ENCODE data around the gene SLC6A16. TPM values are rescaled to one million over a fixed set of nuclear protein-coding genes. Genes with fewer than 3 reads are reported as not detected.

Gene SLC6A16
- total RNA-seq, 1 experiment from 2014 or later: 0.40 TPM

DNA sequence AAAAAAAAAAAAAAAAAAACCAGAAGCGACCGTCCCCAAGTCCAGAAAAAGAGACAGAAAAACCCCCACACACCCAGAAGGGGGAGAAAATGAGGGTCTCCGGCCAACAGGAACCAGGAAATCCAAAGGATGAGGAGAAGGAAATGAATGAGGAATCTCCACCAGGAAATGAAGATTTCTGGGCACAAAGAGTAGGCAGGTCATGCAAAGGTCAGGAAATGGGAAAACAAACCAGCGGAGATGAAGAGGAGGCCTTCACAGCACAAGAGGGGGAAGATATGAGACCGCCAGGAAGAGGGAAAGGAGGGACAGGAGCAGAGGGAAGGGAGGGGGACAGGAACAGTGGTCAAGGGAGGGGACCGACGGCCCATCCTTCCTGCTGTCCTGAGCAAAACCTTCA, 31.4 kb upstream of the SLC6A16 start:
- Histone ChIP-seq H3K27ac (no peak overlapping the region), H3K27me3 (no peaks in the 10 kb centered on the region), H3K4me3 (no peak overlapping the region), H3K9me3 (replicated peaks) (no peaks in the 10 kb centered on the region), H3K36me3 (peaks cover 45% of the 10 kb centered on the region), H3K4me1 (no peaks in the 10 kb centered on the region)
- DNase-seq: no peak

DNA sequence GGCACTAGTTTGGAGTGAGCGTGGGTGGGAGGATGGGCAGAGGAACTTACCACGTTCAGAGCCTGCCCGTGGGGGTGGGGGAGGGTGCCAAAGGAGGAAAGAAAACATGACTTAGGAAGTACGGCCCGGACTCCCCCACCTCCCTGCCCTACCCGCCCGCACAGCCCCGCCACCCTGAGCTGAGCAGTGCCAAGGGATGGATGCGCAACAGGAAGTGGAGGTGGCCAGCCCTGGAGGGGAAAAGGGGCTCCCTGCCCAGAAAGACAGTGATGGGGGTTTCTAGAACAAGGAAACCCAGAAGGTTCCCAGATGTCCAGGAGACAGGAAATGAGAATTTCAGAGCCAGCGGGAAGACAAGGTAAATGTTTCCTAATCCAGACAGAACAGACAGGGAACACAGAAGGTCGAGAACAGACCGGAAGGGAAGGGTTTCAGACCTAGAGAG, 30.9 kb upstream of the SLC6A16 start:
- no peaks in the 10 kb centered on the region for H3K9me3 ChIP-seq (replicated peaks)
- peaks cover 50% of the 10 kb centered on the region for H3K36me3 ChIP-seq
- no peak overlapping the region for H3K27ac ChIP-seq
- DNase-seq: no peak
- no peaks in the 10 kb centered on the region for H3K27me3 ChIP-seq
- H3K4me1 ChIP-seq: no peaks in the 10 kb centered on the region
- H3K4me3 ChIP-seq: no peak overlapping the region

DNA sequence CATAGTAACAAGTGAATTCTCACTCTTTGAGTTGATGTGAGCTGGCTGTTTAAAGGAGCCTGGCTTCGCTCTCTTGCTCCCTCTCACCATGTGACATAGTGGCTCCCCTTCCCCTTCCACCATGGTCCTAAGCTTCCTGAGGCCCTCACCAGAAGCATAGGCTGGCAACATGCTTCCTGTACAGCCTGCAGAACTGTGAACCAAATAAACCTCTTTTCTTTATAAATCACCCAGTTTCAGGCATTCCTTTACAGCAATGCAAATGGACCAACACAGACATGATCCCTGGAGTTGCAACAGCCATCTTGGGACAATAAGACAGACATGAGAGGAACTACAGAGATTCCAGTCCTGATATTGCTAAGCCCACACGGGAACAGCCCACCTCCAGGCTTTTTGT, 24.6 kb upstream of the SLC6A16 start:
- Histone ChIP-seq H3K27me3 (no peaks in the 10 kb centered on the region), H3K4me1 (no peaks in the 10 kb centered on the region), H3K4me3 (no peak overlapping the region), H3K9me3 (replicated peaks) (no peaks in the 10 kb centered on the region), H3K36me3 (peaks cover 74% of the 10 kb centered on the region), H3K27ac (no peak overlapping the region)
- no peak for DNase-seq

DNA sequence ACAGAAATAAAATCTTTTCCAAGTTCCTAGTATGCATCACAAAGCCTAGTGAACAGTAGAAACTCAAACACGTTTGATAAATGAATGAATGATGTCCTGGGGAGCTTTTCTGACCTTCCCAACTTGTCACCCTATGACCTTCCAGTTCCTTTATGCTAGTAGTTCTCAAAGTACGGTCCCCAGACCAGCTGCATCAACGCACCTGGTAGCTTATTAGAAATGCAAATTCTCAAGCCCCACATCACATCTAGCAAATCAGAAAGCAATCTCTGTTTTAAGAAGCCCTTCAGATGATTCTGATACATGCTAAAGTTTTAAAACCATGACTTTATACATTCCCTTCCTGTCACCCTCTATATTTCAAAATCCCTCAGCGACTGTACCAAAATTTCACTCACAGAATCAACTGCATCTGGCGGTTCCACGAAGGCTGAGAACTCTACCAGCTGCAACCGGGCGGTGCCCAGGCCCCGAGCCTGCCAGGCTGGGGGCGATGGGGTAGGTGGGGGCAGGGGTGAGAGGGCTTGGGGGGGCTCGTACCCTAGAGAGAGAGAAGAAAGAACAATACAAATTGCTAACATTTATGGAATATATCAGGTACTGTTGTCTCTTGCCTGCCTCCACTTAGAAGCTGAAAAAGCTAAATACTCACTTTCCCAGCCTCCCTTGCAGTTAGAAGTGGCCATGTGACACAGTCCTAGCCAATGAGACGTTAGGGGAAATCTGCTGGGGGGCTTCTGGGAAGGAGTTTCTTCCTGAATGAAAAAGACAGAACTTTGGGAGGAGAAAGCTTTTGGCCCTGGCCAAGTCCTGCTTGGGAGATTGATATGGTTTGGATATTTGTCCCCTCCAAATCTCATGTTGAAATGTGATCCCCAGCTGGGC, 23.6 kb upstream of the SLC6A16 start:
- Histone ChIP-seq H3K36me3 (peaks cover 78% of the 10 kb centered on the region), H3K27me3 (no peaks in the 10 kb centered on the region), H3K4me3 (no peak overlapping the region), H3K9me3 (replicated peaks) (no peaks in the 10 kb centered on the region), H3K27ac (no peak overlapping the region), H3K4me1 (no peaks in the 10 kb centered on the region)
- no peak for DNase-seq

DNA sequence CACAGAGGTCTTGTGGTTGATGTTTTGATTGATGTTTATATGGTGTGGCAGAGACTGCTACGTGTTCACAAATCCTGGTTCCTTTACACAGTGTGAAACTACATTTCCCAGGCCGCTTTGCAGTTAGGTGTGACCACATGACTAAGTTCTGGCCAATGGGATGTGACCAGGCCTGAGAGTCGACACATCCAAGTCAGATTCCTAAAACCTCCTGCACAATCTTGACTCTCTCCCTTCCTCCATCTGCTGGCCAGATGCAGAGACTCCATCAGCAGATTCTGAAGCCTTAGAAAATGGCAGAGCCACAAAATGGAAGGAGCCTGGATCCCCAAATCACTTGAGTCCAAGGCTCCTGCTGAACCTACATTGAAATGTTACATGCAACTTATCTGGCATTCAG, 22.8 kb upstream of the SLC6A16 start:
- Histone ChIP-seq H3K4me3 (no peak overlapping the region), H3K9me3 (replicated peaks) (no peaks in the 10 kb centered on the region), H3K27me3 (no peaks in the 10 kb centered on the region), H3K27ac (no peak overlapping the region), H3K36me3 (peaks cover 82% of the 10 kb centered on the region), H3K4me1 (no peaks in the 10 kb centered on the region)
- DNase-seq: peak; percentile 37 to 57

DNA sequence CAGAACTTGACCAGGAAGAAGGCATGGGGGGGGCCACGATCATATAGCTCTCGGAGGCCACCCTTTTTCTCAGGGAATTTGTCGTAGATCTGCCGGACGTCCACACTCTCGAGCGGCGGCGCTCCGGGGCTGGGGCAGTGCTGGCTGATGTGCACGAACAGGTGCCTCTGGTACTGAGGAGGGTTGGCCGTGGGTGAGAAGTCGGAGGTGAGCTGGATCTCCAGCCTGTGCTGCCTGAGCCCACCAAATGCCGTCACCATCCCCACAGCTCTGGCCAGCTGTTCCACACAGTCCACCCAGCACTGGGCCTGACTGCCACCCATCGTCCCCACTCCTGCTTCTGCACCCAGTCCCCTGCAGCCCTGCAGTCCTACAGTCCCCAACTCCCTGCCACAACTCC, 22.2 kb upstream of the SLC6A16 start:
- Histone ChIP-seq H3K27ac (no peak overlapping the region), H3K36me3 (peaks cover 89% of the 10 kb centered on the region), H3K27me3 (no peaks in the 10 kb centered on the region), H3K4me3 (no peak overlapping the region), H3K4me1 (no peaks in the 10 kb centered on the region), H3K9me3 (replicated peaks) (no peaks in the 10 kb centered on the region)
- DNase-seq: no peak

DNA sequence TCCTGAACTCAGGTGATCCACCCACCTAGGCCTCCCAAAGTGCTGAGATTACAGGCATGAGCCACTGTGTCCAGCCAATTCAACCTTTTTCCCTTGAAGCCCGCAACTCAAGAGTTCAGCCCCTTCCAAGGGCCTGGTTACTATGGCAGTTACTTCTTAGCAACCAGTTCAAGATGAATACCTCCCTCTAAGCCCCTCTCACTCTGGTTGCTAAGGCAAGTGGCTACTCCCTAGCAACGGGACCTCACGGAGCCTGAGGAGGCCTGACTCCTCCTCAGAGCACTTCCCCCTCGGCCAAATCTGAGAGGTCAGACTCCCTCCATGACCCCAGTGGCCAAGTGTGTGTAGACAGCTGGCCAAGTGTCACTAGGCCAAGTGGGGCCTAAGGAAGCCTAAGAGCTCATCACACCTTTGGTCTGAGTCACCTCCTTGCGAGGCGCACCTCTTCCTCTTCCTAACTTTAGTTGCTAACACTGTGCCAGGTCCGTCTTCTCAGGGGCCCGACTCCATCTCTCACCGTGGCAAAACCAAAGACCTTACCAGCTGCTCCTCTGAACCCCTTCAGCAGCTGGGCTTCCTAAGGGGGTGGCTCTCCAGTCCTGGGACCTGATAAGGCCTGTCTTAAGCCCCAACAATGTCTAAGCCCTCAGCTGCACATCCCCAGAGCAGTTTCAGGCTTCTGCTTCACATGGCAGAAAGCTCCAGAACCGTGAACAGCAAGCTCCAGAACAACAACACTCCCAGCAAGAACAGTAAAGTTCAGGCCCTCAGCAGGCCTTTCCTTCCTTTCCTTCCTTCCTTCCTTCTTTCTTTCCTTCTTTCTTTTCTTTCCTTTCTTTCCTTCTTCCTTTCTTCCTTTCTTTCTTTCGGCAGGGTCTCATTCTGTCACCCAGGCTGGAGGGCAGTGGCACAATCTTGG, 19.8 kb upstream of the SLC6A16 start:
- no peak for DNase-seq
- no peaks in the 10 kb centered on the region for H3K27me3 ChIP-seq
- no peak overlapping the region for H3K4me3 ChIP-seq
- H3K4me1 ChIP-seq: no peaks in the 10 kb centered on the region
- no peak overlapping the region for H3K27ac ChIP-seq
- peaks cover 86% of the 10 kb centered on the region for H3K36me3 ChIP-seq
- no peaks in the 10 kb centered on the region for H3K9me3 ChIP-seq (replicated peaks)

DNA sequence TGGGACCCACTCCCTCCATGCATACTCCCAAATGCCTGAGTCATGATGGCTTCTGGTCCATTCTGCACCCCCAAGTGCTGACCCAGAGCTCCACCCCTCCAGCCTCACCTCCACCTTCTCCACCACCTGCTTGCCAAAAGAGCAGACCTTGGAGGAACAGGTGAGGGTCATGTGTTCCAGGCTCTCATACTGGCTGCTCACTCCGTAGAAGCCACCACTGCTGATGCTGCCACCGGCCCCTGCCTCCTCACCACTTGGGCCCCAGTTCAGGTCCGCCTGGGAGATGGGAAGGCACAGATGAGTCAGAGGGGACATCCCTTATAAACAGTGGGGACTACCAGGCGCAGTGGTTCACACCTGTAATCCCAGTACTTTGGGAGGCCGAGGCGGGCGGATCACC, 18.1 kb upstream of the SLC6A16 start:
- peaks cover 73% of the 10 kb centered on the region for H3K36me3 ChIP-seq
- H3K27me3 ChIP-seq: no peaks in the 10 kb centered on the region
- H3K27ac ChIP-seq: no peak overlapping the region
- H3K4me3 ChIP-seq: no peak overlapping the region
- DNase-seq: no peak
- no peaks in the 10 kb centered on the region for H3K4me1 ChIP-seq
- no peaks in the 10 kb centered on the region for H3K9me3 ChIP-seq (replicated peaks)

DNA sequence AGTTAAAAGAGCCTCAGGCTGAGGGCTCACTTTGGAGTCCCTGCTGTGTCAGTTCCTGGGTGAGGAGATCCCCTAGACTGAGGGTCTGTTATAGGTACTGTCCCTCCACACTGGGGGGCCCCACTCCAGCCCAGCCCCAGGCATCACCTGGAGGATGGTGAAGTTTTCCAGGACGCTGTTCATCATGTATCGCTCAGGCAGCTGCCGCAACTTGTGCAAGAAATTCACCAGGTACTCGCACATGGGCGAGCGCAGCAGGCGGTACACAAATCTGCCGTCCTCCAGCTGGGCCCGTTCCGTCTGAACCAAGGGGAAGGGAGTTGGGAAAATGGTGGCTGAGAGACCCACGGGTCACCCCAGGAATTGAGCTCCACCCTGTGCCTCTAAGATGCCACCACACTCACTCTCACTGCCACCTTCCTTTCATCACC, 17.3 kb upstream of the SLC6A16 start:
- DNase-seq: no peak
- H3K36me3 ChIP-seq: peaks cover 64% of the 10 kb centered on the region

DNA sequence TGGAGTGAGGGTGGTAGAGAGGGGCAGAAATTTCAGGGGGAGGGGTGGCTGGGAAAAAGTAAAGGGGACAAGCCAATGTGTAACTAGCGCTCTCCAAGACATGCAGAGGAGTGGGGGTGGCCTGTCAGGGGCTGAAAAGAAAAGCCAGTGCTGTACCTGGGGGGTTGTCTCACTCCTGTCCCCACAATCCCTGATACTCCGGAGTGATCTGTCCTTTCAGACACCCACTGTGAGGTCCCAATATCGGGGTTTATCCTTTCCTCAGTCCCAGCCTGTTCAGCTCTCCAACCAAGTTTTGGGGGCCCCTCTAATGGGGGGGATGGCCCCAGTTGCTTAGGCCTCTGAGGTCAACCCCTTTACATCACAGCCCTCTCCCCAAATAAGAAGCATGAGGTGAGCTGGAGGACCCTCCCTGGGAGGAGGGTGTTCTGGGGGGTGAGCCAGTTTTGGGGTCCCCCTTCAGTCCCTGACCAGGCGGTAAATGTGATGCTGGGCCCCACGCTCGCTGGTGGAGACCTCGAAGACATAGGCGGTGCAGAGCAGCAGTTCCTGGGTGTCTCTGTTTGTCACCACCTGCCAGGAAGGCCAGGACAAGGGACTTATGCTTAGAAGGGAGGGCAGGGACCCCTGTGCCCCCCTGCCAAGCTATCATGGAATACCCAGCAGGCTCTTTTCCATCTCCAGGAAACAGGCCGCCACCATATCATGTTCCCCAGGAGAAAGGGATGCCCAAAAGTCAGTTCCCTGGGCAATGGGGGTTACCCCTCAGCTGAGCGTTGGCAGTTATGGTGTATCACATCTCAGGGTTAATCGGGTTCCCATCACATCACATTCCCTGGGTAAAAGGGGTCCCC, 16.1 kb upstream of the SLC6A16 start:
- no peaks in the 10 kb centered on the region for H3K9me3 ChIP-seq (replicated peaks)
- no peak overlapping the region for H3K27ac ChIP-seq
- H3K36me3 ChIP-seq: peaks cover 52% of the 10 kb centered on the region
- H3K4me1 ChIP-seq: no peaks in the 10 kb centered on the region
- H3K4me3 ChIP-seq: no peak overlapping the region
- no peak for DNase-seq
- H3K27me3 ChIP-seq: no peaks in the 10 kb centered on the region

More for the DNA sequence above, 17.3 kb upstream of the SLC6A16 start:
- Histone ChIP-seq H3K4me3 (no peak overlapping the region), H3K27me3 (no peaks in the 10 kb centered on the region), H3K27ac (no peak overlapping the region), H3K9me3 (replicated peaks) (no peaks in the 10 kb centered on the region), H3K4me1 (no peaks in the 10 kb centered on the region)

DNA sequence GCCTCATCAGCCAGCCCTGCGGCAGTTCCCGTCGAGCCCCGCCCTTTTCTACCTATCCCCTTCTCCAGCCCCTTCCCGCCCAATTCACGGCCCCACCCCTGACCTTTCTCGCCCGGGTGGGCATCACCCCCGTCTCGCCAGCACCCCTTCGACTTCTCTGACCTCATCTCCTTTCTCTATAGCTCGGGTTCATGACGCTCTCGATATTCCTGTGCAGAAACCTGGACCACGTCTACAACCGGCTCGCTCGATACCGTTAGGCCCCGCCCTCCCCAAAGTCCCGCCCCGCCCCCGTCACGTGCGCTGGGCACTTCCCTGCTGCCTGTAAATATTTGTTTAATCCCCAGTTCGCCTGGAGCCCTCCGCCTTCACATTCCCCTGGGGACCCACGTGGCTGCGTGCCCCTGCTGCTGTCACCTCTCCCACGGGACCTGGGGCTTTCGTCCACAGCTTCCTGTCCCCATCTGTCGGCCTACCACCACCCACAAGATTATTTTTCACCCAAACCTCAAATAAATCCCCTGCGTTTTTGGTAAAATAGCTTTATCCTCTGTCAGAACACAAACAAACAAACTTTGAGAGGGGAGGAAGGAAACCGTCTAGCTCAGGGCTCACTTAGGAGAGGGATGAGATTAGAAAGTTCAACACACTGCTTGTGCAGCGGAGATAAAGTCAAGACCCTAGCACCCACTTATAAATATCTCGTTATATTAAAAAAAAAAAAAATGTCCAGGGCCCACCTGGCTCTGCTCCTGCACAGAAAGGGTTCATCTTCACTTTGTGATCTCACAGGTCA, 15.3 kb upstream of the SLC6A16 start:
- H3K27ac ChIP-seq: no peak overlapping the region
- H3K36me3 ChIP-seq: peaks cover 46% of the 10 kb centered on the region
- no peaks in the 10 kb centered on the region for H3K4me1 ChIP-seq
- no peaks in the 10 kb centered on the region for H3K9me3 ChIP-seq (replicated peaks)
- no peak overlapping the region for H3K4me3 ChIP-seq
- DNase-seq: no peak
- no peaks in the 10 kb centered on the region for H3K27me3 ChIP-seq

DNA sequence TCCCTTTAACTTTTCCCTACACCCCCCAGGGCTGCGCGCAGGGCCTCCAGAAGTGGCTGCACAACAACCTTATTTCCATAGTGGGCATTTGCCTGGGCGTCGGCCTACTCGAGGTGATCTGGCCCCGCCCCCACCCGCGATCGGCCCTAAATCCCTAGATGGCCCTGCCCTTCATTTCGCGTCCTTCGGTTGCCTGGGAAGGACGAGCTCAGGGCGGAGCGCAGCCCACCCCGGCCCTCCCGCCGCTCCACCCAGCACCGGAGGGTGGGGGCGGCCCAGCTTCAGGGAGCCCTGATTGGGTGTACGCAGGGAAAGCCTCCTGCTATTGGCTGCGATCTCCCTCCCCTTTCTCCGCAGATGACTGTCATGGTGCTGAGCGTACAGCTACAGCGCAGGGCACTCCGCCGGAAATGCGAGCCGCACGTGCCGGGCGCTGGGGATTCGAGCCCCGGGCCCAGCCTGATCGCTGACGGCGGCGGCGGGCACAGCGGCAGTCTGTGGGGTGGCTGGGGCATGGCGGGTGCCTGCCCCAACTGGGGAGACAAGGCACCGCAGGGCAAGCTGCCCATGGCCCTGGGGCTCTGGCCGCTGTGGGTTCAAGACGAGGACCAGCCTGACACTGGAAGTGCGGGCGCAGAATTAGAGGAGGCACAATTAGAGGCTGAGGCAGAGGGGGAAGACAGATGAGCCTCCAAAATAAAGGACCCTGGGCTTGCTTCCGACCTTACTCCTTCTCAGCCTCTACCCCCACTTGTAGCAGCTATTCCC, 14.5 kb upstream of the SLC6A16 start:
- DNase-seq: no peak
- no peaks in the 10 kb centered on the region for H3K9me3 ChIP-seq (replicated peaks)
- H3K4me3 ChIP-seq: no peak overlapping the region
- H3K27me3 ChIP-seq: no peaks in the 10 kb centered on the region
- no peaks in the 10 kb centered on the region for H3K4me1 ChIP-seq
- H3K27ac ChIP-seq: no peak overlapping the region
- H3K36me3 ChIP-seq: peaks cover 38% of the 10 kb centered on the region

DNA sequence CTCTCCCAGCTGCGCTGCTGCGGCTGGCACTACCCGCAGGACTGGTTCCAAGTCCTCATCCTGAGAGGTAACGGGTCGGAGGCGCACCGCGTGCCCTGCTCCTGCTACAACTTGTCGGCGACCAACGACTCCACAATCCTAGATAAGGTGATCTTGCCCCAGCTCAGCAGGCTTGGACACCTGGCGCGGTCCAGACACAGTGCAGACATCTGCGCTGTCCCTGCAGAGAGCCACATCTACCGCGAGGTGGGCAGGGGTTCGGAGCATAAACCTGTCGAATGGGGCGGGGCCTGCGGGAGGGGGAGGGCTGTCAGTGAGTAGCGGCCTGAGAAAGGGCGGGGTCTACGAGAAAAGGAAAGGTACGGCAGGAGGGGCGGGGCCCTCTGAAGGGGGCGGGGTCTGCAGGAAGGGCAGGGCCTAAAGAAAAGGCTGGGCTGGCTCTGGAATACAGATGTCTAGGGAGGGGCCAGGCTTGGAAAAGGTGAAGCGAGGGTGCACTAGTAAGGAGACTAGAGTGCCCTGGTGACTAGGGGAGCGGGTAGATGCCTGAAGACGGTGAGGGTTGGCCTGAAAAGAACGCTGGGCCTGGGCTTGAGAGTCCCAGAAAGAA, 13.8 kb upstream of the SLC6A16 start:
- no peaks in the 10 kb centered on the region for H3K4me1 ChIP-seq
- no peaks in the 10 kb centered on the region for H3K9me3 ChIP-seq (replicated peaks)
- H3K27me3 ChIP-seq: no peaks in the 10 kb centered on the region
- peaks cover 31% of the 10 kb centered on the region for H3K36me3 ChIP-seq
- no peak overlapping the region for H3K4me3 ChIP-seq
- DNase-seq: peak; percentile 30 to 33
- H3K27ac ChIP-seq: no peak overlapping the region

All from SJCRH30 (cell line).